Tibial nerve (tissue), 4 donors: Measurements from ENCODE around the gene DNAH6. TPM values are rescaled to one million over a fixed set of nuclear protein-coding genes. Genes with fewer than 3 reads are reported as not detected.
"Not testable (repeated sequence)": the region's sequence is repeated elsewhere in the genome, so short reads cannot be mapped to it uniquely, and the experiment has no call there.

Experiments
- DNase-seq, 2 donors: peaks; one replicate each; pipeline ENCODE4 v3.0.0-alpha.2; 2019; ENCODE audit warnings: low spot score in 2 of 2
- H3K27ac ChIP-seq, 4 donors: fragments of 200-600 bp; sonication (generic) in 3 of 4; one replicate each; pipeline ENCODE4 v1.5.1; 2017 to 2019; ENCODE audit warnings: mild to moderate bottlenecking in 1 of 4
- H3K27me3 ChIP-seq, 2 donors: fragments of 200-600 bp; sonication (generic) in 1 of 2; one replicate each; pipeline versions ENCODE4 v1.5.1 to v1.6.0; 2017 to 2019
- H3K36me3 ChIP-seq, 3 donors: fragments of 200-600 bp; sonication (generic); one replicate each; pipeline ENCODE4 v1.5.1; 2018 to 2019
- H3K4me1 ChIP-seq, 4 donors: fragments of 200-600 bp; sonication (generic) in 3 of 4; one replicate each; pipeline ENCODE4 v1.5.1; 2017 to 2019
- H3K4me3 ChIP-seq, 4 donors: fragments of 200-600 bp; sonication (generic) in 3 of 4; one replicate each; pipeline ENCODE4 v1.5.1; 2017 to 2019; ENCODE audit warnings: mild to moderate bottlenecking in 1 of 4, moderate library complexity in 1 of 4
- H3K9me3 ChIP-seq, 4 donors: fragments of 200-600 bp; sonication (generic) in 3 of 4; one replicate each; pipeline ENCODE4 v1.5.1; 2017 to 2019
- EP300 ChIP-seq, 2 donors: sonication (generic); formaldehyde crosslinking; IDR thresholded peaks; one replicate each; pipeline ENCODE4 v1.6.1; 2017; ENCODE audit warnings: antibody characterized with exemption in 2 of 2, mild to moderate bottlenecking in 1 of 2
- POLR2A ChIP-seq, 2 donors: fragments of 450-650 bp; IDR thresholded peaks; one replicate each; pipeline ENCODE4 v1.6.1; 2017; ENCODE audit warnings: antibody characterized with exemption in 2 of 2, mild to moderate bottlenecking in 2 of 2, moderate library complexity in 2 of 2
- WGBS, 2 donors: methylation state at CpG; one replicate each; pipeline ENCODE4 v1.1.5; 2018; 5-methylcytosine and 5-hydroxymethylcytosine counted together
- total RNA-seq, 4 donors: library from RNA; depleted of rRNA; stranded (reverse); fragments of >200 nt; gene quantifications; one replicate each; pipeline ENCODE4 v1.1.0, GENCODE V29; 2016
- TF ChIP-seq, protein P1 (sequence below), 5 experiments: fragments of 200-600 bp in 3 of 5; fragments of 450-650 bp in 2 of 5; sonication (generic) in 3 of 5; IDR thresholded peaks; one replicate each; pipeline ENCODE4 v1.5.1; 2016 to 2019; ENCODE audit warnings: antibody characterized with exemption in 5 of 5, mild to moderate bottlenecking in 3 of 5, moderate library complexity in 2 of 5

DNAH6 gene
- total RNA-seq, 4 donors from 2014 or later, result 2.2 to 5.9 (median 2.7) TPM

DNA sequence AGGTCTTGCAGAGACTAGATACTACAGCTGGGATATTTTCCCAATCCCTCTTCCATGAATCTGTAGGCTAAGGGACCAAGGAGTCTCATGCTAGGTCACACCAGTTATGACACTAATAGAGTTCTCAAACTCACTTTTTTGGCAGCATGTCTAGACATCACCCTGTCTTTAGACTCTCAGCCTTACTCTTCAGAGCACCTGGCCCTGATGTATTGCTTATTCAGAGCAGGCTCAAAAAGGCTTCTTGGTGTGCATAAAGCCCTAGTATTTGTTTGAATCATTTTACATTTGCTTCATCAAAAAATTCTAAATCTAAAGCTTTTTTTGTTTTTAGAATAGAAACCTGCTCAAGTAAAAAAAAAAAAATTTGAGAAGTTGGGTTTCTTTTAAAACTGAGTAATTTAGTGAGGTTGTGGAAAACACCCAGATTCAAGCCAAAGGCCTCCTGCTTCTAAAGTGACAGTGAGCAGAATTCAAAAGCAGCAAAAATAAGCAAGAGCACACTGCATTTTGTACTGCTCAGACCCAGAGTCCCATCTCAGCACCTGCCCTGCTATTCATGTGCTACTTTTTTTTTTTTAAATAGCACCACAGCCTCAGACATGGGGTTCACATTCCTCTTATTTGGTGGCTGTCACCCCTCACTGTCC lies 18.0 kb upstream of the DNAH6 start:
- peaks cover 0 to 5% (median 0%) of the 10 kb centered on the region in 4 donors for H3K4me1 ChIP-seq
- H3K27me3 ChIP-seq, result no peaks in the 10 kb centered on the region
- peaks cover 0 to under 1% (median 0%) of the 10 kb centered on the region in 4 donors for H3K9me3 ChIP-seq
- TF ChIP-seq POLR2A (IDR thresholded peaks at IDR 0.05) (no peak), EP300 (IDR thresholded peaks at IDR 0.05) (no peak)
- TF ChIP-seq, protein P1, sequence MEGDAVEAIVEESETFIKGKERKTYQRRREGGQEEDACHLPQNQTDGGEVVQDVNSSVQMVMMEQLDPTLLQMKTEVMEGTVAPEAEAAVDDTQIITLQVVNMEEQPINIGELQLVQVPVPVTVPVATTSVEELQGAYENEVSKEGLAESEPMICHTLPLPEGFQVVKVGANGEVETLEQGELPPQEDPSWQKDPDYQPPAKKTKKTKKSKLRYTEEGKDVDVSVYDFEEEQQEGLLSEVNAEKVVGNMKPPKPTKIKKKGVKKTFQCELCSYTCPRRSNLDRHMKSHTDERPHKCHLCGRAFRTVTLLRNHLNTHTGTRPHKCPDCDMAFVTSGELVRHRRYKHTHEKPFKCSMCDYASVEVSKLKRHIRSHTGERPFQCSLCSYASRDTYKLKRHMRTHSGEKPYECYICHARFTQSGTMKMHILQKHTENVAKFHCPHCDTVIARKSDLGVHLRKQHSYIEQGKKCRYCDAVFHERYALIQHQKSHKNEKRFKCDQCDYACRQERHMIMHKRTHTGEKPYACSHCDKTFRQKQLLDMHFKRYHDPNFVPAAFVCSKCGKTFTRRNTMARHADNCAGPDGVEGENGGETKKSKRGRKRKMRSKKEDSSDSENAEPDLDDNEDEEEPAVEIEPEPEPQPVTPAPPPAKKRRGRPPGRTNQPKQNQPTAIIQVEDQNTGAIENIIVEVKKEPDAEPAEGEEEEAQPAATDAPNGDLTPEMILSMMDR (IDR thresholded peaks at IDR 0.05), result no peak
- no peak overlapping the region for H3K4me3 ChIP-seq
- DNase-seq, result no peak
- H3K36me3 ChIP-seq, result no peaks in the 10 kb centered on the region
- no peak overlapping the region for H3K27ac ChIP-seq

DNA sequence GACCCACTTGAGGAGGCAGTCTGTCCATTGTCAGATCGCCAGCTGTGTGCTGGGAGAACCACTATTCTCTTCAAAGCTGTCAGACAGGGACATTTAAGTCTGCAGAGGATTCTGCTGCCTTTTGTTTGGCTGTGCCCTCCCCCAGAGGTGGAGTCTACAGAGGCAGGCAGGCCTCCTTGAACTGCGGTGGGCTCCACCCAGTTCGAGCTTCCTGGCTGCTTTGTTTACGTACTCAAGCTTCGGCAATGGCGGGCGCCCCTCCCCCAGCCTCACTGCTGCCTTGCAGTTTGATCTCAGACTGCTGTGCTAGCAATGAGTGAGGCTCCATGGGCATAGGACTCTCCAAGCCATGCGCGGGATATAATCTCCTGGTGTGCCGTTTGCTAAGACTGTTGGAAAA lies 5.3 kb upstream of the DNAH6 start:
- 91 to 95% methylated on average over 9 to 10 of the region's 10 CpGs for WGBS, 2 donors
- H3K27ac ChIP-seq, DNase-seq, H3K36me3 ChIP-seq, H3K27me3 ChIP-seq, H3K4me3 ChIP-seq, H3K4me1 ChIP-seq: not testable (repeated sequence)
- H3K9me3 ChIP-seq, result peaks cover 0 to 11% (median 0%) of the 10 kb centered on the region in 4 donors

DNA sequence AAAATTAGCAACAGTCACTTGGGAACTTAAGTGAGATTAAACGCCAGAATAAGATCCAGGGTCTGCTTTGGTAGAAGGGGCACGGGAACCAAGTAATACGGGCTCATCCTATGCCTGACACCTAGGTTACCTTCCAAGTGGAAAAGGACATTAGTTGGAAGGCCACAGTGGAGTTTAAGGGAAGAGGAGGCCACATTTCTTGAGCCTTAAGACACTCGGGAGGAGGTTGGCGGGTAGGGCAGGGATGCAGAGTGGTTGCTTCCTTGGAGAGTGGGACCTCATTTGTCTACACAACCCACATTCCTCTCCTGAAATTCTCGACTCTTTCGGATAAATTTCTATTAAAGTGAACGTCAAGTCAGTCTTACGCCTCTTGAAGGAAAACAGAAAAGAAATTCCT lies 510 bp upstream of the DNAH6 start:
- peak overlapping the region; percentile 44 to 58 (median 53) for H3K4me3 ChIP-seq
- peaks cover 0 to 10% (median 0%) of the 10 kb centered on the region in 4 donors for H3K9me3 ChIP-seq
- no peaks in the 10 kb centered on the region for H3K36me3 ChIP-seq
- 62 to 63% methylated on average over 9 of the region's 9 CpGs for WGBS, 2 donors
- H3K4me1 ChIP-seq, result peaks cover 0 to 5% (median 0%) of the 10 kb centered on the region in 4 donors
- H3K27ac ChIP-seq, result peak overlapping the region in 2 of 4 donors; percentile 38 to 74
- TF ChIP-seq, protein P1 (IDR thresholded peaks at IDR 0.05), result no peak
- no peak for TF ChIP-seq EP300 (IDR thresholded peaks at IDR 0.05)
- TF ChIP-seq POLR2A (IDR thresholded peaks at IDR 0.05), result no peak
- DNase-seq, result no peak
- no peaks in the 10 kb centered on the region for H3K27me3 ChIP-seq

DNA sequence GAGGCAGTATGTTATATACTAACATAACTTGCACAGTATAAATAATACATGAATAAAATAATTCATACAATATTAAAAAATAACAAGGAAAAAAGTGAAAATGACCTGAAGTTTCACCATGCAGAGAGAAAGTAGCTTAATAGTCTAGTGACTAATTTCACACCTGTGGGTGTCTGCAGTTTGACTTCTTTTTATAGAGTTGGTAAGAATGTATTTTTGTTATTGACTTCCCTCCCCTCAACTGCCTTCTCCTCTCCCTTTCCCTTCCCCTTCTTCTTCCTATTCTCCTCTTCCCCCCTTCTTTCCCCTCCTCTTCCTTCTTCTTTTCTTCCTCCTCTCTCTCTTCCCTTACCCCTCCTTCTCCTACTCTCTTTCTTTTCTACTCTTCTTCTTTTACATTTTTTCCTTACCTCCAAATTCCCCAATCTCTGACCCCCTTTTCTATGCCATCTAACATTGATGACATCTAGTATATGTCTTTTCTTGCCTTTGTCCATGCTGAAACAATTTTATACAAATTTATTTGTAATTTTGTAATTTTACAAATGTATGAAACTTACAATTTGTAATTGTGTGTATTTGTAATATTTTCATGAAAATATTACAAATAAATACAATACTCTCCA lies 3.1 kb downstream of the DNAH6 start:
- Histone ChIP-seq H3K9me3 (peaks cover 0 to 8% (median 3%) of the 10 kb centered on the region in 4 donors), H3K4me1 (peaks cover 0 to 5% (median 0%) of the 10 kb centered on the region in 4 donors), H3K27me3 (no peaks in the 10 kb centered on the region), H3K4me3 (no peak overlapping the region), H3K27ac (no peak overlapping the region), H3K36me3 (no peaks in the 10 kb centered on the region)
- no peak for DNase-seq
- no peak for TF ChIP-seq EP300 (IDR thresholded peaks at IDR 0.05)

DNA sequence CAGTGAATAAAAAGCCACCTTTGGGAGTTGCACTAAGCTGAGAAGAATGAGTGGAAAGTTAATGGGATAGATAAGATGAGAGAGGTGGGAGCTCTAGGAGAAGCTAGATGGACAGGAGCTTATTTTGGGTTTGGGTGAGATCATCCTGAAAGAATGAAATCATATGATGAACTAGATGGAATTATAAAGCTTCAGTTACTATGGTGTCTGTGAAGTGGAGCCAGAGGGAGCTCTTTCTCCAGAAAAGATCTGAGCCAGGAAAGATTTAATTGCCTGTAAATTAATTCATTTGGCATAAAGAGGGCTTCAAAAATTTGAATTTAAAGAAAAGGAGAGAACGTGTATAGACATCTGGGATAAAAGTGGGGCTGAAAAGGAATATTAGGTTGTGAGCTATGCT lies 10.3 kb downstream of the DNAH6 start:
- no peaks in the 10 kb centered on the region for H3K36me3 ChIP-seq
- H3K27me3 ChIP-seq, result no peaks in the 10 kb centered on the region
- no peak for DNase-seq
- H3K4me1 ChIP-seq, result peaks cover 0 to 16% (median 0%) of the 10 kb centered on the region in 4 donors
- H3K27ac ChIP-seq, result no peak overlapping the region
- H3K9me3 ChIP-seq, result peaks cover 0 to 5% (median under 1%) of the 10 kb centered on the region in 4 donors
- 28 to 41% methylated on average over 1 of the region's 1 CpG for WGBS, 2 donors
- H3K4me3 ChIP-seq, result no peak overlapping the region
- TF ChIP-seq POLR2A (IDR thresholded peaks at IDR 0.05) (no peak), EP300 (IDR thresholded peaks at IDR 0.05) (no peak)
- TF ChIP-seq, protein P1 (IDR thresholded peaks at IDR 0.05), result no peak
